IMR-90 (cell line): ENCODE measurements around the gene NT5M. TPM values are rescaled to one million over a fixed set of nuclear protein-coding genes. Genes with fewer than 3 reads are reported as not detected.
"Not testable (repeated sequence)": the region's sequence is repeated elsewhere in the genome, so short reads cannot be mapped to it uniquely, and the experiment has no call there.

ENCODE experiments used
- ATAC-seq: fragments of 200-7000 bp; cut with Tn5 transposase; 2 replicates; pipeline ENCODE4 v1.9.1; 2020; ENCODE audit warnings: low read depth, mild to moderate bottlenecking, moderate library complexity
- BruUV-seq: library from RNA; stranded (reverse); fragments of 400-500 nt; replicated peaks from 2 replicates; lab custom pipeline; 2021; lab: Mats Ljungman, UMichigan
- CTCF ChIA-PET: fragments of 300-600 bp; formaldehyde crosslinking; extraction: SDS; loops from one replicate; lab custom pipeline; 2021; ENCODE audit warnings: antibody characterized with exemption; lab: Yijun Ruan, JAX
- POLR2A ChIA-PET: fragments of 300-600 bp; sonication (Branson Sonifier 250); formaldehyde crosslinking; loops from one replicate; lab custom pipeline; 2022; ENCODE audit warnings: antibody characterized with exemption; ENCODE audit not compliant: unreplicated experiment; lab: Charles Lee
- DNase-seq: peaks from one replicate; pipeline ENCODE4 v3.0.0; 2013
- H2AFZ ChIP-seq: replicated peaks from 2 replicates; pipeline ENCODE3; 2013; ENCODE audit warnings: low read length, mild to moderate bottlenecking; ENCODE audit not compliant: poor library complexity
- H2AK5ac ChIP-seq: 2 replicates; pipeline ENCODE4 v1.6.1; 2013; ENCODE audit warnings: low read depth, low read length, inconsistent platforms
- H2AK9ac ChIP-seq: replicated peaks from 2 replicates; pipeline ENCODE3; 2013; ENCODE audit warnings: mild to moderate bottlenecking, low read depth, low read length, moderate library complexity; ENCODE audit not compliant: poor library complexity
- H2BK120ac ChIP-seq: 2 replicates; pipeline ENCODE4 v1.6.1; 2013; ENCODE audit warnings: low read depth, low read length, inconsistent platforms
- H2BK15ac ChIP-seq: 3 replicates; pipeline ENCODE4 v1.6.1; 2013; ENCODE audit warnings: low read depth, low read length, inconsistent platforms
- H2BK20ac ChIP-seq: 2 replicates; pipeline ENCODE4 v1.6.1; 2013; ENCODE audit warnings: low read depth, mild to moderate bottlenecking, inconsistent platforms, low read length, moderate library complexity
- H2BK5ac ChIP-seq: 2 replicates; pipeline ENCODE4 v1.6.1; 2013; ENCODE audit warnings: mild to moderate bottlenecking, low read depth, low read length, inconsistent platforms; ENCODE audit not compliant: poor library complexity, severe bottlenecking
- H3K14ac ChIP-seq: replicated peaks from 2 replicates; pipeline ENCODE4 v1.6.1; 2013; ENCODE audit warnings: low read depth, low read length, inconsistent platforms
- H3K18ac ChIP-seq: 2 replicates; pipeline ENCODE4 v1.6.1; 2013; ENCODE audit warnings: low read depth, low read length, control low read depth
- H3K23ac ChIP-seq: 2 replicates; pipeline ENCODE4 v1.6.1; 2013; ENCODE audit warnings: low read depth, low read length, inconsistent platforms
- H3K27ac ChIP-seq: 2 replicates; pipeline ENCODE4 v1.5.1; 2013; ENCODE audit warnings: mild to moderate bottlenecking, control low read depth, low read length; ENCODE audit not compliant: insufficient read depth
- H3K27me3 ChIP-seq: 2 replicates; pipeline ENCODE4 v1.6.1; 2013; ENCODE audit warnings: low read length; ENCODE audit not compliant: control insufficient read depth, insufficient read depth
- H3K36me3 ChIP-seq: 2 replicates; pipeline ENCODE4 v1.6.1; 2013; ENCODE audit warnings: low read length, mixed read lengths; ENCODE audit not compliant: control insufficient read depth, insufficient read depth
- H3K4ac ChIP-seq: 2 replicates; pipeline ENCODE4 v1.6.1; 2013; ENCODE audit warnings: low read depth, low read length, inconsistent platforms
- H3K4me1 ChIP-seq: 2 replicates; pipeline ENCODE4 v1.6.1; 2013; ENCODE audit warnings: low read length, mixed read lengths; ENCODE audit not compliant: control insufficient read depth, insufficient read depth
- H3K4me2 ChIP-seq: 2 replicates; pipeline ENCODE4 v1.6.1; 2013; ENCODE audit warnings: low read depth, mild to moderate bottlenecking, control low read depth, low read length, moderate library complexity
- H3K4me3 ChIP-seq: 2 replicates; pipeline ENCODE4 v1.5.1; 2013; ENCODE audit warnings: low read depth, mild to moderate bottlenecking, control low read depth, low read length, moderate library complexity; ENCODE audit not compliant: insufficient read depth
- H3K56ac ChIP-seq: 2 replicates; pipeline ENCODE4 v1.6.1; 2013; ENCODE audit warnings: low read length, inconsistent platforms; ENCODE audit not compliant: insufficient read depth; ENCODE audit errors: extremely low read depth
- H3K79me1 ChIP-seq, 2 experiments: 2 replicates each; pipeline ENCODE4 v1.6.1; 2013; ENCODE audit warnings: low read length in 2 of 2, inconsistent platforms in 1 of 2, low read depth in 1 of 2
- H3K9ac ChIP-seq: 2 replicates; pipeline ENCODE4 v1.6.1; 2013; ENCODE audit warnings: low read depth, low read length, control low read depth
- H3K9me1 ChIP-seq: 2 replicates; pipeline ENCODE4 v1.6.1; 2013; ENCODE audit warnings: low read length, inconsistent platforms; ENCODE audit not compliant: insufficient read depth
- H3K9me3 ChIP-seq: 2 replicates; pipeline ENCODE4 v1.6.1; 2013; ENCODE audit warnings: low read length; ENCODE audit not compliant: control insufficient read depth, insufficient read depth
- H4K20me1 ChIP-seq: 2 replicates; pipeline ENCODE4 v1.6.1; 2013; ENCODE audit warnings: low read length, inconsistent platforms; ENCODE audit not compliant: insufficient read depth
- H4K5ac ChIP-seq: 2 replicates; pipeline ENCODE4 v1.6.1; 2013; ENCODE audit warnings: mild to moderate bottlenecking, low read depth, low read length, control low read depth
- H4K8ac ChIP-seq, 2 experiments: 2 replicates each; pipeline ENCODE4 v1.6.1; 2013; ENCODE audit warnings: low read depth in 2 of 2, low read length in 2 of 2, control low read depth in 1 of 2, inconsistent platforms in 1 of 2
- H4K91ac ChIP-seq: 2 replicates; pipeline ENCODE4 v1.6.1; 2013; ENCODE audit warnings: low read depth, low read length, inconsistent platforms; ENCODE audit not compliant: insufficient read depth
- BHLHE40 ChIP-seq: fragments of 150-350 bp; IDR thresholded peaks from 2 replicates; pipeline ENCODE4 v1.6.1; 2016; ENCODE audit warnings: mild to moderate bottlenecking, low read depth, low read length
- MAZ ChIP-seq: IDR thresholded peaks from 2 replicates; pipeline ENCODE4 v1.6.1; 2012; ENCODE audit warnings: low read depth, mild to moderate bottlenecking, low read length, improper control_type of control experiment, moderate library complexity, borderline replicate concordance
- USF2 ChIP-seq: fragments of 150-350 bp; IDR thresholded peaks from 2 replicates; pipeline ENCODE4 v1.6.1; 2017; ENCODE audit warnings: mild to moderate bottlenecking, antibody characterized with exemption, low read length, low read depth
- WGBS, 2 experiments: methylation state at CpG; one replicate each; pipeline versions ENCODE4 v1.1.5 to v1.1.7; 2013; ENCODE audit warnings: missing lambda C conversion rate in 2 of 2; ENCODE audit not compliant: insufficient read length in 1 of 2; ENCODE audit errors: extremely low coverage in 2 of 2; 5-methylcytosine and 5-hydroxymethylcytosine counted together
- dilution Hi-C: fragments of 300-500 bp; cut with HindIII; formaldehyde crosslinking; loops from one replicate; pipeline ENCODE4 v1.14.3; 2018; ENCODE audit warnings: low sequenced_read_pairs; ENCODE audit not compliant: unreplicated experiment
- in situ Hi-C: fragments of 300-500 bp; cut with MboI; formaldehyde crosslinking; loops from 3 replicates; pipeline ENCODE4 v1.14.3; 2019; ENCODE audit warnings: low sequenced_read_pairs, inconsistent platforms, mixed read lengths
- intact Hi-C: fragments of 100-400 bp; cut with micrococcal nuclease; formaldehyde crosslinking; loops from 2 replicates; pipeline ENCODE4 v1.10.0; 2022
- polyA plus RNA-seq, 3 experiments: library from polyadenylated mRNA; depleted of rRNA; stranded (reverse); fragments of >200 nt; gene quantifications; 2 replicates each; pipeline ENCODE4 v1.2.3, GENCODE V29; 2012; ENCODE audit warnings: low replicate concordance in 1 of 3
- total RNA-seq: library from RNA; depleted of rRNA; stranded (reverse); fragments of >200 nt; gene quantifications from 2 replicates; pipeline ENCODE4 v1.2.3, GENCODE V29; 2012

The NT5M gene
- total and polyA plus RNA-seq, 2 of the 4 experiments (the other 2 are of a cell fraction): 0.18 to 0.32 TPM

DNA sequence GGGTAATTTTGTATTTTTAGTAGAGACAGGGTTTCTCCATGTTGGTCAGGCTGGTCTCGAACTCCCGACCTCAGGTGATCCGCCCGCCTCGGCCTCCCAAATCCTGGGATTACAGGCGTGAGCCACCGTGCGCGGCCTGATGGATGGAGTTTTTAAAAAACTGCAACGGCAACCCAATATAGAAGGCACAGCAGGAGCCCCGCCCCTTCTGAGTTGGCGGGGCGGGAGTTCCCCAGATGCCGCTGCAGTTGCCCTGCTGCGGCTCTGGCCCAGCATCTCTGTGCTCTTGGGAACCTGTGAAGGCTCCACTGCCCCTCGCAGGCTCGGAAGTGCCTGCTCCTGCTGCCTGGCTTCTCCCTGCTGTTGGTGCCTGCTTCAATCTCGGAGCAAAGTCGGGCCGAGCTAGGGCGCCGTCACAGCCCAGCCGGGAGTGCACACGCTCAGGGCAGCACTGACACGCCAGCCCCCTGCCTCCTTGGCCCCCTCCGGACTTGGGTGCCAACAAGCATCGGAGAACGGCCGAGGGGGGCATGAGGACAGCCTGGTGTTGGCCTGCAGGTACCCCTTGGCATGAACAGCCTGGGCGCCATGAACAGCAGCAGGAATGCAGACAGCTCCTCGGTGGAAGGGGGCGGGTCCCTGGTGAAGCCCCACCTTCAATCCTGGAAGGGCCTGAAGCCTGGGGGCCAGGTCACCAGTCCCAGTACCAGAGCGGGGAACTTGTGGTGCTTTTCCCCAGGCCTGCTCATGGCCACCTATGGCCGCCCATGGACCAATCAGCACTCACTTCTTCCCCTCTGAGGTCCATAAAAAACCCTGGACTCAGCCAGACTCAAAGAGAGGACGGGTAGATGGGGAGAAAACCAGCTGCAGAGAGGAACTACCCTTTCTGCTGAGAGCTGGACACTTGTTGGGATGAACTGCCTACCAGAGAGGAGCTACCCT is 2.3 kb upstream of the NT5M start:
- H3K18ac ChIP-seq: no peak overlapping the region
- no peaks in the 10 kb centered on the region for H4K20me1 ChIP-seq
- TF ChIP-seq USF2 (no peak), BHLHE40 (no peak), MAZ (peak; percentile 22; the same call in 1 of the 2 replicates)
- H3K9ac ChIP-seq: no peak overlapping the region
- ChIA-PET CTCF (no interaction called here), POLR2A (no interaction called here)
- H3K4me2 ChIP-seq: peak overlapping the region; percentile 30; the same call in 1 of the 2 replicates
- H3K4ac ChIP-seq: no peak overlapping the region
- H2BK15ac ChIP-seq: no peak overlapping the region
- no peak overlapping the region; the same call in 1 of the 2 replicates for H3K27ac ChIP-seq
- no peaks in the 10 kb centered on the region; the same call in 1 of the 2 replicates for H3K9me1 ChIP-seq
- H4K91ac ChIP-seq: no peak overlapping the region
- no peaks in the 10 kb centered on the region for H3K79me1 ChIP-seq
- H3K56ac ChIP-seq: no peak overlapping the region
- BruUV-seq: no TSS peak
- DNase-seq (peak; percentile 51), ATAC-seq (peak; percentile 30; the same call in 1 of the 2 replicates)
- no peak overlapping the region for H2BK20ac ChIP-seq
- in situ Hi-C loops (no loop called here), dilution Hi-C loops (no loop called here), intact Hi-C loops (no loop called here)
- no peaks in the 10 kb centered on the region for H3K9me3 ChIP-seq
- H4K8ac ChIP-seq: no peak overlapping the region
- H3K4me3 ChIP-seq: no peak overlapping the region
- 18% methylated on average over 24 of the region's 35 CpGs; no CpG with 5 or more reads in 1 of the 2 experiments for WGBS, 2 experiments
- H2AK5ac ChIP-seq: no peak overlapping the region
- H2BK120ac ChIP-seq: no peak overlapping the region
- peak overlapping the region; percentile 93 for H2AFZ ChIP-seq
- no peaks in the 10 kb centered on the region for H3K36me3 ChIP-seq
- no peak overlapping the region for H3K14ac ChIP-seq
- H3K23ac ChIP-seq: no peak overlapping the region
- no peak overlapping the region; the same call in 1 of the 2 replicates for H4K5ac ChIP-seq
- H3K4me1 ChIP-seq: peaks cover 9% of the 10 kb centered on the region
- H3K27me3 ChIP-seq: no peaks in the 10 kb centered on the region
- H2BK5ac ChIP-seq: no peak overlapping the region
- H2AK9ac ChIP-seq: peak overlapping the region; percentile 50

GRCh38 chr17:17301659-17302058 is 1.5 kb upstream of the NT5M start:
- H3K4me2 ChIP-seq, H4K5ac ChIP-seq, H2AK5ac ChIP-seq, H3K36me3 ChIP-seq, H2BK5ac ChIP-seq, H3K14ac ChIP-seq, dilution Hi-C loops, H3K27ac ChIP-seq, H3K79me1 ChIP-seq, in situ Hi-C loops, H2AFZ ChIP-seq, H3K23ac ChIP-seq, H3K9me3 ChIP-seq, DNase-seq, H2BK120ac ChIP-seq, H3K18ac ChIP-seq, H3K4ac ChIP-seq, H3K56ac ChIP-seq, H3K4me1 ChIP-seq, POLR2A ChIA-PET, intact Hi-C loops, H4K20me1 ChIP-seq, H2AK9ac ChIP-seq, H4K8ac ChIP-seq, H2BK20ac ChIP-seq, H3K4me3 ChIP-seq, H2BK15ac ChIP-seq, H3K9me1 ChIP-seq, BruUV-seq, ATAC-seq, H3K9ac ChIP-seq, H3K27me3 ChIP-seq, CTCF ChIA-PET, H4K91ac ChIP-seq: not testable (repeated sequence)
- 97% methylated on average over 4 of the region's 11 CpGs; no CpG with 5 or more reads in 1 of the 2 experiments for WGBS, 2 experiments
